Panc1 (cell line): Measurements from ENCODE around the gene DLG5. TPM values are rescaled to one million over a fixed set of nuclear protein-coding genes. Genes with fewer than 3 reads are reported as not detected.

Source experiments
- ATAC-seq: fragments of 200-7000 bp; cut with Tn5 transposase; 2 replicates; pipeline ENCODE4 v1.9.1; 2020; ENCODE audit warnings: mild to moderate bottlenecking, moderate library complexity
- BruUV-seq: library from RNA; stranded (reverse); fragments of 400-500 nt; replicated peaks from 2 replicates; lab custom pipeline; 2021; lab: Mats Ljungman, UMichigan
- CTCF ChIA-PET: fragments of 300-600 bp; sonication (Branson Sonifier 250); formaldehyde crosslinking; loops from one replicate; lab custom pipeline; 2022; ENCODE audit warnings: antibody characterized with exemption; lab: Charles Lee
- POLR2A ChIA-PET: fragments of 300-600 bp; sonication (Branson Sonifier 250); formaldehyde crosslinking; loops from one replicate; lab custom pipeline; 2022; ENCODE audit warnings: antibody characterized with exemption; lab: Charles Lee
- DNase-seq: peaks from one replicate; pipeline ENCODE4 v3.0.0-alpha.2; 2010; ENCODE audit warnings: low read depth, low spot score
- H3K27ac ChIP-seq: 2 replicates; pipeline ENCODE4 v1.5.1; 2011; ENCODE audit warnings: mild to moderate bottlenecking, low read length, inconsistent platforms
- H3K27me3 ChIP-seq: fragments of 200-500 bp; sonication (Bioruptor generic); 2 replicates; pipeline ENCODE4 v1.6.0; 2014; ENCODE audit warnings: low read length, inconsistent platforms; ENCODE audit not compliant: control insufficient read depth, insufficient read depth
- H3K36me3 ChIP-seq: fragments of 200-500 bp; sonication (Bioruptor generic); 2 replicates; pipeline ENCODE4 v1.5.1; 2014; ENCODE audit warnings: inconsistent platforms, mild to moderate bottlenecking, low read length, moderate library complexity; ENCODE audit not compliant: control insufficient read depth, insufficient read depth
- H3K4me1 ChIP-seq: 2 replicates; pipeline ENCODE4 v1.5.1; 2011; ENCODE audit warnings: inconsistent platforms, mild to moderate bottlenecking, low read length, moderate library complexity; ENCODE audit not compliant: control insufficient read depth, insufficient read depth
- H3K4me3 ChIP-seq, 2 experiments: 2 replicates each; pipeline ENCODE4 v1.5.1; 2011 to 2012; ENCODE audit warnings: low read depth in 2 of 2, low read length in 2 of 2, mild to moderate bottlenecking in 2 of 2, inconsistent platforms in 1 of 2, moderate library complexity in 1 of 2
- H3K9me3 ChIP-seq: fragments of 200-500 bp; sonication (Bioruptor generic); 2 replicates; pipeline ENCODE4 v1.5.1; 2014; ENCODE audit warnings: low read depth, mild to moderate bottlenecking, inconsistent platforms, low read length, moderate library complexity; ENCODE audit not compliant: control insufficient read depth, insufficient read depth
- CTCF ChIP-seq: fragments of 450-650 bp; IDR thresholded peaks from 2 replicates; pipeline ENCODE4 v1.5.1; 2017; ENCODE audit warnings: mild to moderate bottlenecking
- POLR2AphosphoS5 ChIP-seq: IDR thresholded peaks from 2 replicates; pipeline ENCODE4 v1.6.1; 2012; ENCODE audit warnings: mild to moderate bottlenecking, low read depth, low read length, moderate library complexity
- REST ChIP-seq, 2 experiments: IDR thresholded peaks; 2 replicates each; pipeline ENCODE4 v1.6.1; 2011 to 2012; ENCODE audit warnings: low read depth in 2 of 2, control low read depth in 1 of 2, low read length in 1 of 2, mild to moderate bottlenecking in 1 of 2, moderate library complexity in 1 of 2; ENCODE audit not compliant: insufficient read depth in 1 of 2
- SIN3A ChIP-seq: IDR thresholded peaks from 2 replicates; pipeline ENCODE4 v1.6.1; 2012; ENCODE audit warnings: low read depth, mild to moderate bottlenecking, low read length, moderate library complexity, borderline replicate concordance; ENCODE audit not compliant: insufficient read depth
- TCF7L2 ChIP-seq: IDR thresholded peaks from 2 replicates; pipeline ENCODE4 v1.6.1; 2011; ENCODE audit warnings: mild to moderate bottlenecking, low read depth, low read length, inconsistent platforms
- in situ Hi-C: cut with HindIII; loops from 2 replicates; pipeline ENCODE4 v1.10.0; 2016; ENCODE audit warnings: low sequenced_read_pairs, low pct_unique_long_range_greater_than_20kb
- intact Hi-C: fragments of 100-400 bp; cut with micrococcal nuclease; formaldehyde crosslinking; loops from one replicate; pipeline ENCODE4 v1.10.0; 2022; ENCODE audit not compliant: unreplicated experiment
- total RNA-seq: library from RNA; stranded (reverse); gene quantifications from one replicate; pipeline ENCODE4 v1.2.1, GENCODE V29; 2021; ENCODE audit not compliant: unreplicated experiment

The DLG5 gene
- total RNA-seq, 1 experiment from 2014 or later, result 85.6 TPM

GRCh38 chr10:77974396-77975074 lies 48.0 kb upstream of the DLG5 start:
- DNase-seq (no peak), ATAC-seq (peak; percentile 72)
- CTCF ChIA-PET, result interaction anchor here (0.5 to 1.0 kb wide), 4 partner anchors 104 to 290 kb away, joined by 3 to 6 read pairs (median 4); no protein-coding TSS in a partner anchor
- no TSS peak for BruUV-seq
- Histone ChIP-seq H3K9me3 (no peaks in the 10 kb centered on the region), H3K4me1 (0 out of 2 replicates have a peak, but pooled peaks cover 7% of the 10 kb centered on the region), H3K4me3 (no peak overlapping the region), H3K27ac (no peak overlapping the region), H3K36me3 (no peaks in the 10 kb centered on the region; the same call in 1 of the 2 replicates), H3K27me3 (no peaks in the 10 kb centered on the region)
- POLR2A ChIA-PET, result interaction anchor here (0.6 kb wide), 1 partner anchor 42 kb away, joined by 4 read pairs; no protein-coding TSS in a partner anchor
- peak; percentile 83; the same call in 1 of the 2 replicates for TF ChIP-seq CTCF
- TF ChIP-seq TCF7L2, result no peak
- in situ Hi-C loops (no loop called here), intact Hi-C loops (loop anchor here (5.0 kb wide), 1 partner anchor 127 kb away; no protein-coding TSS in a partner anchor)

GRCh38 chr10:77973276-77973675 lies 46.7 kb upstream of the DLG5 start:
- Histone ChIP-seq H3K4me1 (0 out of 2 replicates have a peak, but pooled peaks cover 7% of the 10 kb centered on the region), H3K27ac (no peak overlapping the region), H3K36me3 (no peaks in the 10 kb centered on the region), H3K9me3 (no peaks in the 10 kb centered on the region), H3K27me3 (no peaks in the 10 kb centered on the region), H3K4me3 (no peak overlapping the region)
- DNase-seq (no peak), ATAC-seq (no peak)
- POLR2A ChIA-PET, result interaction anchor here (0.5 to 0.6 kb wide), 2 partner anchors 33 to 181 kb away, joined by 3 to 5 read pairs; no protein-coding TSS in a partner anchor
- CTCF ChIA-PET, result no interaction called here
- in situ Hi-C loops (no loop called here), intact Hi-C loops (no loop called here)
- no peak for TF ChIP-seq POLR2AphosphoS5
- TF ChIP-seq SIN3A, result no peak
- TF ChIP-seq CTCF, result no peak
- TF ChIP-seq TCF7L2, result no peak
- no peak for TF ChIP-seq REST (IDR thresholded peaks at IDR 0.05; ENCODE audit: insufficient read depth in 1 of 2, low read depth in 2 of 2, low read length in 1 of 2)
- BruUV-seq, result no TSS peak
